Measurements from ENCODE around the gene PTPRQ. TPM values are rescaled to one million over a fixed set of nuclear protein-coding genes. Genes with fewer than 3 reads are reported as not detected.

The PTPRQ gene
- total and polyA plus RNA-seq, 2 of the 8 experiments (the other 6 are each of a cell fraction or from before 2014, with no cell fraction given) = not detected

- TF ChIP-seq POU5F1 (IDR thresholded peaks at IDR 0.05; ENCODE audit: low read depth, low read length) = no peak
Measured at GRCh38 chr12:80456513-80456912, 12.5 kb downstream of the PTPRQ start (continued).

Measured in H1 (cell line).